Thoracic aorta (tissue), 2 donors: ENCODE data around the gene RNF43. TPM values are rescaled to one million over a fixed set of nuclear protein-coding genes. Genes with fewer than 3 reads are reported as not detected.

Source experiments
- ATAC-seq: fragments of 150-250 bp; one replicate; pipeline ENCODE4 v1.8.0; 2017; ENCODE audit warnings: low read depth; ENCODE audit not compliant: insufficient number of reproducible peaks, low FRiP score
- DNase-seq: peaks from one replicate; pipeline ENCODE4 v3.0.0-alpha.2; 2020; ENCODE audit warnings: low spot score
- H3K27ac ChIP-seq, 2 donors: fragments of 200-600 bp; sonication (generic); 1 replicate in 1 of 2; 2 replicates in 1 of 2; pipeline ENCODE4 v1.5.1; 2016; ENCODE audit warnings: mild to moderate bottlenecking in 2 of 2, moderate library complexity in 2 of 2
- H3K27me3 ChIP-seq: fragments of 200-600 bp; sonication (generic); replicated peaks from 2 replicates; pipeline ENCODE4 v1.6.0; 2016; ENCODE audit warnings: mild to moderate bottlenecking; ENCODE audit not compliant: insufficient read depth
- H3K36me3 ChIP-seq: fragments of 200-600 bp; sonication (generic); one replicate; pipeline ENCODE4 v1.5.1; 2016
- H3K4me1 ChIP-seq, 2 donors: fragments of 200-600 bp; sonication (generic); 1 replicate in 1 of 2; 2 replicates in 1 of 2; pipeline versions ENCODE4 v1.5.1 to v1.6.0; 2016; ENCODE audit warnings: low read depth in 2 of 2, mild to moderate bottlenecking in 1 of 2; ENCODE audit not compliant: control insufficient read depth in 1 of 2
- H3K4me3 ChIP-seq: fragments of 200-600 bp; sonication (generic); 2 replicates; pipeline ENCODE4 v1.5.1; 2016; ENCODE audit warnings: mild to moderate bottlenecking
- H3K9me3 ChIP-seq: fragments of 200-600 bp; sonication (generic); 2 replicates; pipeline ENCODE4 v1.5.1; 2016
- total RNA-seq, 2 donors: library from RNA; depleted of rRNA; stranded (reverse); fragments of >200 nt; gene quantifications; one replicate each; pipeline versions ENCODE4 v1.1.0 to v1.2.3, GENCODE V29; 2016
- TF ChIP-seq, protein P1 (sequence below): fragments of 200-600 bp; sonication (generic); IDR thresholded peaks from one replicate; pipeline ENCODE4 v1.5.1; 2019; ENCODE audit warnings: antibody characterized with exemption

Gene RNF43
- total RNA-seq, 2 donors from 2014 or later, result under 0.01 to 0.49 TPM

DNA sequence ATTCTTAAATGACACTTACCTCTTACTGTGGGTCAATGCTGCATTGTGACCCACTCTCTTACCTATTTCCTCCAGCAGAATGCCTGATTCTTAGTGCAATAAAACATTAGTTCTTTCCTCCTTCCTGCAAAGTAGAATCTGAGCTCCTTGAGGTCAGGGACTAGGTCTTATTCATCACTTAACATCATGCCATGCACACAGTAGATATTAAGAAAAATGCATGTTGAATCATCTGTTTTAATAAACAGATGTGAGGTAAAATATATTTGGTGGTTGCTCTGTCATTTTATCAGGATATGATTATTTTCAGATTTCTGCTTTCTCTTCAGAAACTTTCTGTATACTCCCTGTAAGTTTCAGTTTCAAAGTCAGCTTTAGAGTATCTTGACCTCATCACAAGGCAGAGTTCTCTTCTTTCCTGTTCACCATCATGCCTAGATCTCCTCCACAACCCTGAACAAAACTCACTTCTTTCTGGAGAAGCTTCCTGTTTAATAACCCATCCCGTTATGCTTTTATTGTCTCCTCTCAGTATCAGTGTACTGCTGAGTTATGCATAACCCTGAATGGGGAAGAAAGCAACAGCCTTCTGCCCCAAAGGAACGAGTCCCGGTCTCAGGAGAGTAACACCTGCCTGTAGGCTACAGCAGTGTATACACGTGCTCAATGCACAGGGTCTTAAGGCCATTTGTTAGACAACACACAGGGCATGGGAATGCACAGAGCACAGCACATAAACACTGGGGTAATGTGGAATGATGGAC, 35.0 kb downstream of the RNF43 start:
- TF ChIP-seq, protein P1, sequence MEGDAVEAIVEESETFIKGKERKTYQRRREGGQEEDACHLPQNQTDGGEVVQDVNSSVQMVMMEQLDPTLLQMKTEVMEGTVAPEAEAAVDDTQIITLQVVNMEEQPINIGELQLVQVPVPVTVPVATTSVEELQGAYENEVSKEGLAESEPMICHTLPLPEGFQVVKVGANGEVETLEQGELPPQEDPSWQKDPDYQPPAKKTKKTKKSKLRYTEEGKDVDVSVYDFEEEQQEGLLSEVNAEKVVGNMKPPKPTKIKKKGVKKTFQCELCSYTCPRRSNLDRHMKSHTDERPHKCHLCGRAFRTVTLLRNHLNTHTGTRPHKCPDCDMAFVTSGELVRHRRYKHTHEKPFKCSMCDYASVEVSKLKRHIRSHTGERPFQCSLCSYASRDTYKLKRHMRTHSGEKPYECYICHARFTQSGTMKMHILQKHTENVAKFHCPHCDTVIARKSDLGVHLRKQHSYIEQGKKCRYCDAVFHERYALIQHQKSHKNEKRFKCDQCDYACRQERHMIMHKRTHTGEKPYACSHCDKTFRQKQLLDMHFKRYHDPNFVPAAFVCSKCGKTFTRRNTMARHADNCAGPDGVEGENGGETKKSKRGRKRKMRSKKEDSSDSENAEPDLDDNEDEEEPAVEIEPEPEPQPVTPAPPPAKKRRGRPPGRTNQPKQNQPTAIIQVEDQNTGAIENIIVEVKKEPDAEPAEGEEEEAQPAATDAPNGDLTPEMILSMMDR, result no peak
- Histone ChIP-seq H3K9me3 (no peaks in the 10 kb centered on the region), H3K27ac (no peak overlapping the region), H3K4me1 (no peaks in the 10 kb centered on the region), H3K4me3 (no peak overlapping the region), H3K36me3 (no peaks in the 10 kb centered on the region), H3K27me3 (no peaks in the 10 kb centered on the region)
- DNase-seq (no peak), ATAC-seq (no peak)

- ATAC-seq, result no peak
- H3K36me3 ChIP-seq, result no peaks in the 10 kb centered on the region
- no peak overlapping the region for H3K27ac ChIP-seq
- TF ChIP-seq, protein P1, result no peak
- no peak overlapping the region for H3K4me3 ChIP-seq
- no peak for DNase-seq
- no peaks in the 10 kb centered on the region for H3K9me3 ChIP-seq
- no peaks in the 10 kb centered on the region for H3K27me3 ChIP-seq
- no peaks in the 10 kb centered on the region for H3K4me1 ChIP-seq
These were observed 36.0 kb downstream of the RNF43 start for GRCh38 chr17:58381124-58382035.

- ATAC-seq, result no peak
These were observed 36.9 kb downstream of the RNF43 start for GRCh38 chr17:58380207-58381123.

GRCh38 chr17:58379511-58379824, 37.9 kb downstream of the RNF43 start:
- TF ChIP-seq, protein P1, result no peak
- ATAC-seq (no peak), DNase-seq (no peak)
- Histone ChIP-seq H3K4me1 (no peaks in the 10 kb centered on the region), H3K27me3 (no peaks in the 10 kb centered on the region), H3K4me3 (no peak overlapping the region), H3K9me3 (no peaks in the 10 kb centered on the region), H3K36me3 (no peaks in the 10 kb centered on the region), H3K27ac (no peak overlapping the region)

More at GRCh38 chr17:58380207-58381123, 36.9 kb downstream of the RNF43 start:
- H3K36me3 ChIP-seq, result no peaks in the 10 kb centered on the region
- no peaks in the 10 kb centered on the region for H3K27me3 ChIP-seq
- no peaks in the 10 kb centered on the region for H3K9me3 ChIP-seq
- H3K4me3 ChIP-seq, result no peak overlapping the region
- no peak overlapping the region for H3K27ac ChIP-seq
- no peak for DNase-seq
- TF ChIP-seq, protein P1, result no peak
- no peaks in the 10 kb centered on the region for H3K4me1 ChIP-seq
